Upper lobe of left lung (tissue), 4 donors: Measurements from ENCODE around the gene SLC12A8.

Experiments
- EP300 ChIP-seq, 4 donors: sonication (generic); formaldehyde crosslinking; IDR thresholded peaks; one replicate each; pipeline ENCODE4 v1.5.1; 2017; ENCODE audit warnings: antibody characterized with exemption in 4 of 4, control low read depth in 2 of 4
- POLR2A ChIP-seq, 4 donors: fragments of 450-650 bp; IDR thresholded peaks; one replicate each; pipeline ENCODE4 v1.5.1; 2016 to 2017; ENCODE audit warnings: antibody characterized with exemption in 4 of 4, mild to moderate bottlenecking in 2 of 4

DNA sequence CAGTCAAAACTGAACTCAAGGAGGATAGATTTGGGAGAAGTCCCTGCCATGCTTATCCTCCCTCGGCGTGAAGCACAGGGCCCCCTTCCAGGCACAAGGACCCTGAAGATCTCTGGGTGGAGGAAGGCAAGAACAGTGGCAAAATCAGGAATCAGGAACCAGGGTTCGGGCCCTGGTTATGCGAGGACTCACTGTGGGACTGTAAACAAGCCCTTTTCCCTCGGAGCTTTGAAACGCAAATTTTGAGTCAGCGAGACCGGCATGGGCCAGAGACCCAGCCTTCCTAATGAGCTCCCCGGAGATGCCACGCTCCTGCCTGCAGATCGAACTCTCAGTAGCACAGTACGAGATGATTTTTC lies 70.1 kb downstream of the SLC12A8 start:
- TF ChIP-seq POLR2A (IDR thresholded peaks at IDR 0.05) (no peak), EP300 (IDR thresholded peaks at IDR 0.05) (no peak)
